Spleen (tissue), 11 donors: ENCODE results near the gene SPOCK3. TPM values are rescaled to one million over a fixed set of nuclear protein-coding genes. Genes with fewer than 3 reads are reported as not detected.

ENCODE experiments used
- DNase-seq: peaks from one replicate; pipeline ENCODE4 v3.0.0-alpha.2; 2020
- H3K27ac ChIP-seq, 8 donors: fragments of 200-600 bp; sonication (generic) in 7 of 8; 1 replicate in 4 of 8; 2 replicates in 4 of 8; pipeline versions ENCODE4 v1.5.0 to v1.8.0; 2016 to 2021; ENCODE audit warnings: inconsistent platforms in 4 of 8, mild to moderate bottlenecking in 4 of 8, moderate library complexity in 1 of 8
- H3K27me3 ChIP-seq, 7 donors: fragments of 200-600 bp; sonication (generic) in 6 of 7; replicated peaks in 1 of 7; 1 replicate in 4 of 7; 2 replicates in 3 of 7; pipeline versions ENCODE4 v1.5.0 to v1.8.0; 2016 to 2021; ENCODE audit warnings: inconsistent platforms in 3 of 7, mild to moderate bottlenecking in 1 of 7
- H3K36me3 ChIP-seq, 6 donors: fragments of 200-600 bp; sonication (generic) in 5 of 6; 1 replicate in 4 of 6; 2 replicates in 2 of 6; pipeline versions ENCODE4 v1.5.0 to v1.8.0; 2016 to 2021; ENCODE audit warnings: inconsistent platforms in 2 of 6
- H3K4me1 ChIP-seq, 6 donors: fragments of 200-600 bp; sonication (generic) in 5 of 6; 1 replicate in 3 of 6; 2 replicates in 3 of 6; pipeline versions ENCODE4 v1.5.0 to v1.8.0; 2016 to 2021; ENCODE audit warnings: inconsistent platforms in 3 of 6
- H3K4me3 ChIP-seq, 8 donors: fragments of 200-600 bp; sonication (generic) in 7 of 8; 1 replicate in 4 of 8; 2 replicates in 4 of 8; pipeline versions ENCODE4 v1.5.0 to v1.8.0; 2016 to 2021; ENCODE audit warnings: inconsistent platforms in 4 of 8, mild to moderate bottlenecking in 4 of 8, moderate library complexity in 2 of 8
- H3K9me3 ChIP-seq, 8 donors: fragments of 200-600 bp; sonication (generic) in 7 of 8; 1 replicate in 4 of 8; 2 replicates in 4 of 8; pipeline versions ENCODE4 v1.5.0 to v1.8.0; 2016 to 2021; ENCODE audit warnings: inconsistent platforms in 4 of 8
- CTCF ChIP-seq, 11 experiments: fragments of 200-600 bp in 7 of 11; fragments of 450-650 bp in 4 of 11; sonication (generic) in 4 of 11; IDR thresholded peaks in 8 of 11; conservative IDR thresholded peaks in 3 of 11; 1 replicate in 7 of 11; 2 replicates in 4 of 11; pipeline versions ENCODE4 v1.4.0 to v1.8.0; 2016 to 2021; ENCODE audit warnings: antibody characterized with exemption in 11 of 11, inconsistent platforms in 4 of 11, mild to moderate bottlenecking in 1 of 11
- POLR2A ChIP-seq, 3 donors: fragments of 450-650 bp; IDR thresholded peaks; one replicate each; pipeline ENCODE4 v1.5.1; 2017; ENCODE audit warnings: antibody characterized with exemption in 3 of 3, mild to moderate bottlenecking in 1 of 3
- POLR2AphosphoS5 ChIP-seq, 3 donors: sonication (generic); formaldehyde crosslinking; IDR thresholded peaks; one replicate each; pipeline ENCODE4 v1.5.1; 2017; ENCODE audit warnings: antibody characterized with exemption in 3 of 3
- WGBS, 5 donors: extraction: QIAGEN DNeasy Blood & Tissue Kit in 3 of 5; methylation state at CpG; one replicate each; pipeline versions ENCODE4 v1.1.5 to v1.1.7; 2013 to 2018; 5-methylcytosine and 5-hydroxymethylcytosine counted together
- intact Hi-C: fragments of 100-400 bp; cut with DNase I; formaldehyde crosslinking; loops from one replicate; pipeline ENCODE4 v1.15.0; 2023; ENCODE audit warnings: low total_unique reads
- polyA plus RNA-seq, 3 donors: library from polyadenylated mRNA; stranded (reverse); fragments of 200-250 nt; gene quantifications; one replicate each; pipeline ENCODE4 v1.2.1, GENCODE V29; 2013
- total RNA-seq, 7 donors: library from RNA; depleted of rRNA in 3 of 7; stranded (reverse); fragments of >200 nt in 3 of 7; fragmentation: NEBNext Ultra II Directional in 4 of 7; extraction: Animal tissue kit (Norgen Biotek cat#: 25700) in 4 of 7; gene quantifications; one replicate each; pipeline versions ENCODE4 v1.1.0 to v1.2.1, GENCODE V29; 2016 to 2021
- donor health status: healthy with polysubstance abuse.
- donor health status: DM: no; HTN: no; CAD: no; lungs with moderate emphysema.
- donor health status: DM: no; HTN: no; CAD: no.
- donor health status: Bipolar disorder and iron deficiency.
- donor health status: healthy.
- donor health status: DM: no; HTN: no; CAD: no.
- donor health status: DM: yes; HTN: yes; CAD: no.

Gene SPOCK3
- total and polyA plus RNA-seq, 10 donors, result 0.06 to 1.2 (median 0.51) TPM; not detected in 5

- WGBS, 5 donors, result 76 to 89% (median 81%) methylated on average over 1 of the region's 1 CpG
- DNase-seq, result no peak
- no peak overlapping the region for H3K4me3 ChIP-seq
- H3K4me1 ChIP-seq, result no peaks in the 10 kb centered on the region
- peaks cover 0 to 34% (median 18%) of the 10 kb centered on the region in 8 donors for H3K9me3 ChIP-seq
- no peak overlapping the region for H3K27ac ChIP-seq
- no peaks in the 10 kb centered on the region for H3K27me3 ChIP-seq
- intact Hi-C loops, result no loop called here
- no peaks in the 10 kb centered on the region for H3K36me3 ChIP-seq
- TF ChIP-seq POLR2AphosphoS5 (IDR thresholded peaks at IDR 0.05) (no peak), CTCF (IDR thresholded peaks at IDR 0.05 in 8 of 11, conservative IDR thresholded peaks at IDR 0.05 in 3 of 11) (no peak), POLR2A (IDR thresholded peaks at IDR 0.05) (no peak)
Measured at GRCh38 chr4:166957451-166957850, 276.8 kb downstream of the SPOCK3 start.

- intact Hi-C loops, result no loop called here
- DNase-seq, result no peak
- Histone ChIP-seq H3K4me1 (no peaks in the 10 kb centered on the region), H3K27ac (no peak overlapping the region), H3K4me3 (no peak overlapping the region), H3K27me3 (no peaks in the 10 kb centered on the region), H3K9me3 (peaks cover 0 to 34% (median 18%) of the 10 kb centered on the region in 8 donors), H3K36me3 (no peaks in the 10 kb centered on the region)
- no peak for TF ChIP-seq CTCF (IDR thresholded peaks at IDR 0.05 in 8 of 11, conservative IDR thresholded peaks at IDR 0.05 in 3 of 11)
- TF ChIP-seq POLR2AphosphoS5 (IDR thresholded peaks at IDR 0.05), result no peak
- TF ChIP-seq POLR2A (IDR thresholded peaks at IDR 0.05), result no peak
- WGBS, 5 donors, result 64 to 86% (median 70%) methylated on average over 2 of the region's 2 CpGs
Measured at GRCh38 chr4:166956484-166956883, 277.8 kb downstream of the SPOCK3 start.

- no peak for TF ChIP-seq POLR2AphosphoS5 (IDR thresholded peaks at IDR 0.05)
- Histone ChIP-seq H3K36me3 (no peaks in the 10 kb centered on the region), H3K9me3 (peaks cover 0 to 4% (median 0%) of the 10 kb centered on the region in 8 donors), H3K4me1 (no peaks in the 10 kb centered on the region), H3K27me3 (no peaks in the 10 kb centered on the region), H3K27ac (no peak overlapping the region), H3K4me3 (no peak overlapping the region)
- intact Hi-C loops, result no loop called here
- 60 to 89% (median 72%) methylated on average over 6 of the region's 6 CpGs for WGBS, 5 donors
- DNase-seq, result no peak
Measured at GRCh38 chr4:166941629-166942028, 292.7 kb downstream of the SPOCK3 start.

GRCh38 chr4:166930464-166930863 lies 303.8 kb downstream of the SPOCK3 start:
- Histone ChIP-seq H3K9me3 (peaks cover 0 to 18% (median 0%) of the 10 kb centered on the region in 8 donors), H3K4me3 (no peak overlapping the region), H3K27me3 (no peaks in the 10 kb centered on the region), H3K27ac (no peak overlapping the region), H3K4me1 (no peaks in the 10 kb centered on the region), H3K36me3 (no peaks in the 10 kb centered on the region)
- WGBS, 5 donors, result 27 to 60% (median 50%) methylated on average over 1 of the region's 1 CpG
- intact Hi-C loops, result no loop called here
- no peak for DNase-seq
- TF ChIP-seq POLR2A (IDR thresholded peaks at IDR 0.05) (no peak), CTCF (IDR thresholded peaks at IDR 0.05 in 8 of 11, conservative IDR thresholded peaks at IDR 0.05 in 3 of 11) (no peak), POLR2AphosphoS5 (IDR thresholded peaks at IDR 0.05) (no peak)

- TF ChIP-seq POLR2AphosphoS5 (IDR thresholded peaks at IDR 0.05), result no peak
- no peak for TF ChIP-seq POLR2A (IDR thresholded peaks at IDR 0.05)
- no peak for TF ChIP-seq CTCF (IDR thresholded peaks at IDR 0.05 in 8 of 11, conservative IDR thresholded peaks at IDR 0.05 in 3 of 11)
- no peak overlapping the region for H3K27ac ChIP-seq
- intact Hi-C loops, result no loop called here
- no peaks in the 10 kb centered on the region for H3K36me3 ChIP-seq
- H3K27me3 ChIP-seq, result no peaks in the 10 kb centered on the region
- H3K4me1 ChIP-seq, result no peaks in the 10 kb centered on the region
- no peak overlapping the region for H3K4me3 ChIP-seq
- DNase-seq, result no peak
- H3K9me3 ChIP-seq, result peaks cover 0 to 11% (median 0%) of the 10 kb centered on the region in 8 donors
- WGBS, 5 donors, result 54 to 71% (median 60%) methylated on average over 3 of the region's 3 CpGs
Measured at GRCh38 chr4:166924424-166924823, 309.9 kb downstream of the SPOCK3 start.
